Posterior cingulate gyrus (tissue), 11 donors: ENCODE data around the gene PNMA1.

Experiments used
- DNase-seq, 10 donors: peaks; one replicate each; pipeline versions ENCODE4 v3.0.0 to v3.0.0-alpha.2; 2020 to 2021; ENCODE audit warnings: mixed read lengths in 3 of 10
- intact Hi-C: fragments of 100-400 bp; cut with DNase I; formaldehyde crosslinking; loops from one replicate; pipeline ENCODE4 v1.15.1; 2023

Gene PNMA1

DNA sequence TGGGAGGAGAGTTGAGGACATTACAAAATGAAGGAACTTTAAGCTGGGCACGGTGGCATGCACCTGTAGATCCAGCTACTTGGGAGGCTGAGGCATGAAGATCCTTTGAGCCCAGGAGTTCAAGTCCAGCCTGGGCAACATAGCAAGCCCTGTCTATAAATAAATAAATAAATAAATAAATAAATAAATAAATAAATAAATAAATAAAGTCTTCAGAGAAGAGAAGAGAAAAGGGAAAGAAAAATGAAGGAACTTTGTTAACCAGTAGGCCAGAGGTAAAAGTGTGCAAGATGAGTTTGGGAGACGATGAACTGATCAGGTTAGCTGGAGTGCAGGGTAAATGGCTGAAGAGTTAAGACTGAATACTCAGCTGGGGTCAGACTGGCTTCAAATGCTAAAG lies 20.1 kb downstream of the PNMA1 start:
- intact Hi-C loops: no loop called here
- no peak for DNase-seq

DNA sequence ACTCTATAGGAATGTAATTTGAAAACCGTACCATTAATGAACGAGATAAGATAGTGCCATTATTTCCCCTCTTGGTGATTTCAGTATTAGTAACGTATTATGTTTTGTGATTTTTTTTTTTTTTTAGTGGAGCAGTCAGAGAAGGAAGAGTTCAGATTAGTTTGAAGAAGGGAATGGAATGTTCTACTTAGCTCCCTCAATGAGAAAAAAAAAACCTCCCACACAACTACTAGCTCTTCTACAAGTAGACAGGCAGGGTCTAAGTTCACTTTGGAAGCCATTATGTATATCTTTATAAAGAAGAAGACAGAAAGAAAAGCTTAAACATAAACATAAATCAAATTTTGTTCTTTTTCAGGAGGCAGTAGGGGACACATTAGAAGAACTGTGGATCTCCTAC lies 27.3 kb downstream of the PNMA1 start:
- no peak for DNase-seq
- intact Hi-C loops: no loop called here

DNA sequence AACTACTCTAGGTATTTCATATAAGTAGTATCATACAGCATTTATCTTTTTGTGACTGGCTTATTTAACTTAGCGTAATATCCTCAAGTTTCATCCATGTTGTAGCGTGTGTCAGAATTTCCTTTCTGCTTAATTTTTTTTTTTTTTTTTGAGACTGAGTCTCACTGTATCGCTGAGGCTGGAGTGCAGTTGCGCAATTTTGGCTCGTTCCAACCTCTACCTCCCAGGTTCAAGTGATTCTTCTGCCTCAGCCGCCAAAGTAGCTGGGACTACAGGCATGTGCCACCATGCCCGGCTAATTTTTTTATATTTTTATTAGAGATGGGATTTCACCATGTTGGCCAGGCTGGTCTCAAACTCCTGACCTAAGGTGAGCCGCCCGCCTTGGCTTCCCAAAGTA lies 28.9 kb downstream of the PNMA1 start:
- intact Hi-C loops: no loop called here
- DNase-seq: no peak

DNA sequence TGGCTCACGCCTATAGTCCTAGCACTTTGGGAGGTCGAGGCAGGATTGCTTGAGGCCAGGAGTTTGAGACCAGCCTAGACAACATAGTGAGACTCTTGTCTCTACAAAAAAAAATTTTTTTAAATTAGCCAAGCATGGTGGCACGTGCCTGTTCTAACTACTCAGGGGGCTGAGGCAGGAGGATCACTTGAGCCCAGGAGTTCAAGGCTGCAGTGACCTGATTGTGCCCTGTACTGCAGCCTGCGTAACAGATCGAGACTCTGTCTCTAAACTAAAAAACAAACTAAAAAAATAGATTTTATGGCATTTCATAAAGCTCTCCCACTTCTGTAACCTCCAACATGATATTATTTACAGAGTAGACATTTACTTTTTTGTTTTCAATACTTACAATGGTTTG lies 29.6 kb downstream of the PNMA1 start:
- intact Hi-C loops: no loop called here
- no peak for DNase-seq

DNA sequence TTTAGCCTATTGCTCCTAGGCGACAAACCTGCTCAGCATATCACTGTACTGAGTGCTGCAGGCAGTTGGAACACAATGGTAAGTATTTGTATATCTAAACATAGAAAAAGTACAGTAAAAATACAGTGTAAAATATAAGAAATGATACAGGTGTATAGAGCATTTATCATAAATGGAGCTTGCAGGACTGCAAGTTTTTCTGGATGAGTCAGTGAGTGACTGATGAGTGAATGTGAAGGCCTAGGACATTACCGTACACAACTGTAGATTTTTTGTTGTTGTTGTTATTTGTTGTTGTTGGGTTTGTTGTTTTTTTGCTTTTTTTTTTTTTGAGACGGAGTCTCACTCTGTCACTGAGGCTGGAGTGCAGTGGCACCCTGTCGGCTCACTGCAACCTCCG lies 33.4 kb downstream of the PNMA1 start:
- intact Hi-C loops: no loop called here
- DNase-seq: no peak

DNA sequence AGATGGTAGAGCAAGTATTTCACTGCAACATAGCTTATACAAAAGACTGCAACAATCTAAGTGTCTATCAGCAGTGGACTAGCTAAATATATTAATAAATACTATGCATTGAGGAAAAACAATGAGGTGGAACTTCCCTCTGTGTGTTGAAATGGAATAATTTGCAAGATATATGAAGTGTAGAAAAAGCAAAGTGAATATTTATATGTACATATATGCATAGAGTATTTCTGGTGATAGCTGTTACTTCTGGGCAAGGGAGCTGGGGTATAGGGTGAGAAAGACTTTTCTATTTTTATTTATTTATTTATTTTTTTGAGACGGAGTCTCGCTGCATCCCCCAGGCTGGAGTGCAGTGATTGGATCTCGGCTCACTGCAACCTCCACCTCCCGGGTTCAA lies 35.5 kb downstream of the PNMA1 start:
- no peak for DNase-seq
- intact Hi-C loops: no loop called here

DNA sequence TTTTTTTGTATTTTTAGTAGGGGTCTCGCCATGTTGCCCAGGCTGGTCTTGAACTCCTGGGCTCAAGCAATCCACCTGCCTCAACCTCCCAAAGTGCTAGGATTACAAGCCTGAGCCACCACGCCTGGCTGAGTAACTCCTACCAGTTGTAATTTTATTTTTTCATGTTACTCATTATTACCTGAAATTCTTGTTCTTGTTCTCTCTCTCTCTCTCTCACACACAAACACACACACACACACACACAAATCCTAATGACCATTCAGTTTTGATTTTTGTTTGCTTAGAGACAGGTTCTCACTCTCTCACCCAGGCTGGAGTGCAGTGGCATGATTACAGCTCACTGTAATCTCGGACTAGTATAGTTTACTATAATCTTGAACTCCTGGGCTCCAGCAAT lies 39.2 kb downstream of the PNMA1 start:
- no peak for DNase-seq
- intact Hi-C loops: no loop called here

DNA sequence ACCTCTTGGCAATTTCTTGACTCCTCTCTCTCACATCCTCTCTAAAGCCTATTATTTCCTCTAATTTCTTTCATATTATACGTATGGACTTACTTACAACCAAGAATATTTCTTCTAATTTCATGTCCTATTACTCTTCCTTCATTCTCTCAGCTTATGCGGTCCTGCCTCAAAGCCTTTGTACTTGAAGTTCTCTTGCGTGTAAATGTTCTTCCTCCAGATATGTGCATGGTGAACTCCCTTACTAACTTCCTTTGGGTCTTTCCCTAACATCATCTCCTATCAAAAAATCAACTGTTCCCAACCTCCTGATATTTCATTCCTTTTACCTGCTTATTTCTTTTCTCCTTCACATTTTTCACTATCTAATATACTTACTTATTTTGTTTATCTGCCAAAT lies 46.3 kb downstream of the PNMA1 start:
- no peak for DNase-seq
- intact Hi-C loops: no loop called here

DNA sequence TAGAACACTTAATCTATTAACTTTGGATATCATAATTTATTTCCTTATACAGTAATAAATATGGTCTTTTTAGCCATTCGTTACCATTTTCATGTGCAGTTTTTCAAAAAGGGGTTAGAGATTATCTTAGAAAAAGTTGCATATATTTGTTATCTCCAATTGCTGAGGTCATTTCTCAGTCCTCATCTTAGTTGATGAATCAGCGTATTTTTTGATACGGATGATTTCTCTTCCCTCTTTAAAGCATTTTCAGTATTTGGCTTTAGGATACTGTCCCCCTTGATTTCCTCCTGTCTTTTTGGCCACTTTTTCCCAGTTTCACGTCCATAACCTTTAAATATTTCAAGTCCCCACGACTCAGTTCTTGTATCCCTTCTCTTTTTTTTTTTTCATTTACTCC lies 47.6 kb downstream of the PNMA1 start:
- DNase-seq: no peak
- intact Hi-C loops: no loop called here

DNA sequence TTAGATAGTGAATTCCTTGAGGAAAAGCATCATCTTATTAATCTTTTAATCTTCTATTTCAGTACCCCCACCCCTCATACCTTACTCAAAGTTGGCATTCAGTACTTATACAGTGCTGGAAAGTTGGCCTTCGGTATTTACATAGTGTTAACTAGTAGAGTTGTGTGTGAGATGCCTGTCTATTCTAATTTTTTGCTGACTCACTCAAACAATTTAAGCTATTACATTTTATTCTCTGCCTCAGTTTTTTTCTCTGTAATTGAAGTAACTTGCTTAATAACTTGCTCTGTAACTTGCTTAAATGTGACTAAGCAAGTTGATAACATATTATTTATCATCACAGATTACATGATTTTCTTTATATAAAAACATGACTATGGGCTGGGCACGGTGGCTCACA lies 49.1 kb downstream of the PNMA1 start:
- DNase-seq: no peak
- intact Hi-C loops: no loop called here

DNA sequence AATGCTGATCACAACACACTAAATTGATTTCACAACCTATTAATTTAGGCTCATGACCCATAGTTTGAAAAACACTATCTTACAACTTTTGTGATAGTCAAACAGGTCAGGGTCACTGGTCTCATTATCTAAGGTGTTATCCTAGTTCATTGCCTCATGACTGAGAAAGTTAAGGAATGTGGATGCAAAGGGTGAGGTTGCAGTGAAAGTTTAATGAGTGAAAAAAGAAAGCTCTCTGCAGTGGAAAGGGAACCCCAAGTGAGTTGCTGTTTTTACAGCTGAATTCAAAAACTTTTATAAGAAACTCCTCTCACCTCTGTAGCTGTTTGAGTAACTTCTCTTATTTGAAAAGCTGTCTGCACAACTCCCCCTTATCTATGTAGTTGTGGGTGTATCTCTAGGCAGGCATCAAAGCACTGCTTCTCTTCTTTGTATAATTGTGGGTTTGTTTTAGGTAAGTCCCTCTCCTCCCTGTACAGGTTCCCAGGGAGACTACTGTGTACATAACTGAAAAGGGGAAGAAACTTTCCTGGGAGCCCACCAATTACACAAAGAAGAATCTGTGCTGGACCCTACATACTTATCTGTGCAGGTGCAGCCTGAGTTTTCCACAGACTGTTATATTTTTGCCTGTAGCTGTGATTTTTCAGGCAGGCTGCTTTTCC lies 50.5 kb downstream of the PNMA1 start:
- DNase-seq: no peak
- intact Hi-C loops: no loop called here

DNA sequence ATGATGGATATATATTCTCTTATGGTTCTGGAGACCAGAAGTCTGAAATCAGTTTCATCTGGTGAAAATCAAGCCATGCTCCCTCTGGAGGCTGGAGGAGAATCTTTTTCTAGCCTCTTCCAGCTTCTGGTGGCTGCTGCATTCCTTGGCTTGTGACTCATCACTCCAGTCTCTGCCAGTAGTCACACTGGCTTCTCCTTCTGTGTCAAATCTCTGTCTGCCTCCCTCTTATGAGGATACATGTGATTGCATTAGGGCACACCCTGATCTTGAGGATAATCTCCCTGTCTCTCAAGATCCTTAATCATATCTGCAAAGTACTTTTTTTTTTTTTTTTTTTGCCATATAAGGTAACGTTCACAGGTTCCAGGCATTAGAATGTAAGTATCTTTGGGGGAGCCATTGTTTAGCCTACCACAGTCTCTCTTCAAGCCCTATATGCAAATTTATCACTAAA lies 51.7 kb downstream of the PNMA1 start:
- intact Hi-C loops: no loop called here
- DNase-seq: no peak

DNA sequence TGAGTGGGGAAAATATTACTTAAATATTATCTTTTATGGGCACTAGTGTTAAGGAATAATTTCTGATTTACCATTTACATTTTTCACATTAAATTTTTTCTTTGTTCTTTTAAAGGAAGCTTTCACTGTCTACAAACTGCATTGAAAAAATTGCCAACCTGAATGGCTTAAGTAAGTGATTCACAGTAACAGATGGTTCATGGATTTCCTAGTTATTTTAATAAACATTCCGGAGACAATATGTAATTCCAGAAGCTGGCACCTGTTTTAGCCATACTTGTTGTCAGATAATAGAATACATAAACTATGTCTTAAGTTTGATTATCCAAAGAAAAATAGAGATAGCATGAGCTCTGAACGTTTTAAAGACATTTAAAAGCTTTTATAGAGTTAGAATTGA lies 52.3 kb downstream of the PNMA1 start:
- DNase-seq: no peak
- intact Hi-C loops: no loop called here
